ENCODE results near the gene TSPAN3.
A peak's percentile ranks its signal among the peaks of the same experiment; 100 is the strongest.

The TSPAN3 gene

GRCh38 chr15:77048135-77048876 lies 22.6 kb downstream of the TSPAN3 start:
- no peak for DNase-seq

- no peak for DNase-seq
These were observed 24.1 kb downstream of the TSPAN3 start for GRCh38 chr15:77046704-77047412.

DNA sequence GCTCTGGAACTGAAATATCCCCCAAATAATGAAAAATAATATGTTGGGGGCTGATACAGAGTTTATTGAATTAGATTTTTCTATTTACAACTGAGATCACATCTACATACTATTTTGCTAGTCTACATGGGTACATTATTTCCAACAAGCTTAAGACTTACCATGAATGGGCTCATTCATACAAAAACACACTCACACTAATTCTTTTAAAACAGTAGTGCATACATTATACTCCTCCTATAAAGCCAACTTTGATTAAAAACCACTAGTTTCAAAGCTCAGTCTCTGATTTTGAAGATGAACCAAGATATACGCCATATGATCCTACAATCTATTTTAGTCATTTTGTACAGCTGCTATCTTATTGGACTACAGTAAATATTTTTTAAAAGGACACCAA lies 24.9 kb downstream of the TSPAN3 start:
- no peak for DNase-seq

- DNase-seq = no peak
These were observed 26.5 kb downstream of the TSPAN3 start for GRCh38 chr15:77044228-77045042.

GRCh38 chr15:77042955-77043920 lies 27.7 kb downstream of the TSPAN3 start:
- DNase-seq = no peak

GRCh38 chr15:77042245-77042919 lies 28.5 kb downstream of the TSPAN3 start:
- no peak for DNase-seq

- DNase-seq = peak; percentile 15
These were observed 30.2 kb downstream of the TSPAN3 start for GRCh38 chr15:77040673-77041072.

DNA sequence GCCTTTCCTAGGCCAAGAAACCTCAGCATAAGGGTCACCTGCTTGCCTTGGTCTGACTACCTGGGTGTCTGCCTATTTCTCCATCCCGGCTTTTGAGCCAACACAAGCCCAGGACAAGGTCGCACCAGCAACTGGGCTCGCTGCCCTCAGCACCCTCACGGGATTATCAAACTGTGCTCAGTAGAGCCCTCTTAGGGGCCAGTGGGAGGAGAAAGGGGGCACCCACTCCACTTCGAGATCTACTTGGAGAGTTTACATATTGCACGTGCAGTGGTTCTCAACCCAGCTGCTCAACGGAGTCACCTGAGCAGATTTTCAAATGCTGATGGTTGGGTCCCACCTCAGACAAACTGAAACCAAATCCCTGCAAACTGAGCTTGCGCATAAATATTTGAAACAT lies 31.1 kb downstream of the TSPAN3 start:
- no peak for DNase-seq

DNA sequence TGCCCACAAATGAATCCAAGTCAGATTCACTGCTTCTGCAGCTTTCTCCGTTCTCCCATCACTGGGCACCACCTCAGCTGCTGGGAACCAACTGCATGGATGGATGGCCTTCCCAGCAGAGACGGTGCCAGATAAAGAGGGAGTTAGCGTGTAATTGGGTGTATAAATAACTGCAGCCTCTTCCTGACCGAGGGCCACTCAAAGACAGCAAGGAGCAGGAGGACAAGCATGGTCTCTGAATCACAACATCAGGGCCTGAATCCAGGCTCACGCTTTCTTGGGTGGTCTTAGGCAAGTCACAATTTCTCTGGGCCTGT lies 31.7 kb downstream of the TSPAN3 start:
- no peak for DNase-seq

DNA sequence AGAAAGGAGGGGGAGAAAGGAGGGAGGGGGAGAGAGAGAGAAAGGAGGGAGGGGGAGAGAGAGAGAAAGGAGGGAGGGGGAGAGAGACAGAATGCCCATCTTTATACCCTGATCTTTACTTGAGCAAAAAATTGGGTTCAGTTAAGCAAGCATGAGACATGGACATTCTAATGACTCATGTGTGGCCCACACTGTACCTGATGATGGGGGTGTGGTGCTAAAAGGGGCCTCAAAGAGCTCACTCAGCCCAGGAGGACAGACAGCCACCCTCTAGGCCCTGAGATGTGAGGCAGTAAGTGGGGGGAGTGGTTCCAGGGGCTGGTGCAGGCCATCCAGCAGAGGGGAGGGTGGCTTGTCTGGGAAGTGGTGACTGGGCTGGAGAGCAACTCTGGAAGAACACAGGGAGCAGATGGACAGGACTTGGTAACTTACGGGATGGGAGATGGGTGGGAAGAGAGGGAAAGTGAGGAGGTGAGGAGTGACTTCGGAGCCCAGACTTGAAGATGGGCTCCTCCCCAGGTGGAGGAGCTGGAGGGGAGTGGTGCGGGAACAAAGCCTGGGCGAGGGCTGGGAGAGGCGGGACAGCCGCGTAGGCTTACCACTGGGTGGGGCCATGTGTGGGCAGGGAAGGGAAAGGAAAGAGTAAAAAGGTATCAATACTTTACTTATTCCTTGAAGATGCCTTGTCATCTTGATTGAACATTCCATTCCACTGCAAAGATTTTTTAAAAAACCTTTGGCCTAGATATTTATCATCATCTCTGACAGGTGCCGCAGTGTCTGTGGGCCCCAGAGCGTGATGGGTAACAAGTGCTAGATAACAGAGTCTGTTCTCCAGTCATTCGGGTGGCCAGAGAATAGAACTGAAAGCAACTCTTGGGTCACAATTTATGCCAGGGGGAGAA lies 32.3 kb downstream of the TSPAN3 start:
- no peak for DNase-seq

- DNase-seq = peak; percentile 19
These were observed 33.3 kb downstream of the TSPAN3 start for GRCh38 chr15:77037388-77038209.

DNA sequence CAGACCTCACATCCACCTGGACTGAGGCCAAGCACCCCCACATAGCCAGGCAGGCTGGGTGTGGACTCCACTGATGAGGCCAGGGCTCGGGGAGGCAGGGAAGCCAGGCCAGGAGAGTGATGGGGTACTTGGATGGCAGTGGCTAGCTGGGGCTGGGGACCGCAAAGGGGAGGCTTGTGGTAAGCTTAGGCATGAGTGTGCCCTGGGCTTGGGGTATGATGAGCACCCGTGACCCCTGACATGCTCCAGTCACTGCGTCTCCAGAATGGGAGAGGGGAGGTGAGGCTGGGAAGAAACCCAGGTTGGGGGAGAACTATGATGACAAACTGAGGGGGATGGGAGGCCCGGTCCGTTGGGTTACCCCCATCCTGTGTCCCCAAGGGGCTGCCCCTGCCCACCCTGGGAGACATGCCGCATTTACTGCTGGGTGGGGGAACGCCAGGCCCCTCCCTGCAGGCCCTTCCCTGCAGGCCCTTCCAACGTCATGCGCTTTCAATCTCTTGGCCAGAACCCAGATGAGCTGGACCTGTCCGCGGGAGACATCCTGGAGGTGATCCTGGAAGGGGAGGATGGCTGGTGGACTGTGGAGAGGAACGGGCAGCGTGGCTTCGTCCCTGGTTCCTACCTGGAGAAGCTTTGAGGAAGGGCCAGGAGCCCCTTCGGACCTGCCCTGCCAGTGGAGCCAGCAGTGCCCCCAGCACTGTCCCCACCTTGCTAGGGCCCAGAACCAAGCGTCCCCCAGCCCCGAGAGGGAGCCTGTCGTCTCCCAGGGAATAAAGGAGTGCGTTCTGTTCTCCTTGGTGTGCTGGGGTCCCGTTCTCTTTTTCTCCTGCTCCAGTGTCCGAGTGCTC lies 34.1 kb downstream of the TSPAN3 start:
- DNase-seq = peak; percentile 35

DNA sequence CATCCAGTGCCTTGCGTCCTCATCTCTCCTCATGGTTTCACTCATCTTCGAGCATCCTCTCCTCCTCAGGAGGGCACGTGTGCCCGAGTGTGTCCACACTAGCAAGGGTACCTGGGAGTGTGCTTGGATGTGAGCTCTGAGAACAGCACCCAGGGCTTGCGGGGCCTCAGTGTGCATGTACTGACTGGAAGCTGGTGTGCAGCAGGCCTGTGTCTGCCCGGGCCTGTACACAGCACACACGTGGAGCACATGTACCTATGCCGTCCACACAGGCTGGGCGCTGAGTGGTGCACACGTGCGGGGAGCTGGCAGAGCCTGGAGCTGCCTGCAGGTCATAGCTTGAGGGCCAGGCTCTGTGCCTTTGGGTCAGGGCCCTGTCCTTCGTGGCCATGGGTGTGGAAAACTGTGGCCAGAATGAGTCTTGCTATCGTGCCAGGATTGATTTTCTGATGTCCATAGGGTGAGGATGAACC lies 34.9 kb downstream of the TSPAN3 start:
- no peak for DNase-seq

DNA sequence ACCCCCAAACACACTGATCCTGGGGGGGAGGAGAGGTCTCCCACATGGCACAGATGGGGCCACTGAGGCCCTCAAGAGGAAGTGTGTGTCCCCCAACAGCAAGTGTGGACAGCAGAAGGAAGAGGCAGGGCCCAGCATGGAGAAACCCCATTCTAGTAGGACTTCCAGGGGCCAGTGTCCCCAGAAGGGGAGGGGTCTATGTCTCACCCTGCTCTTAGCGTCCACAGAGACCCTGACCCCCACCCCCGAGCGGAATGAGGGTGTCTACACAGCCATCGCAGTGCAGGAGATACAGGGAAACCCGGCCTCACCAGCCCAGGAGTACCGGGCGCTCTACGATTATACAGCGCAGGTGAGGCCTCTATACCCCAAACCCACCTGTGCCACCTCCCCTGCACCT lies 35.3 kb downstream of the TSPAN3 start:
- peak; percentile 23 for DNase-seq

GRCh38 chr15:77034695-77035489 lies 36.0 kb downstream of the TSPAN3 start:
- peak; percentile 39 for DNase-seq

DNA sequence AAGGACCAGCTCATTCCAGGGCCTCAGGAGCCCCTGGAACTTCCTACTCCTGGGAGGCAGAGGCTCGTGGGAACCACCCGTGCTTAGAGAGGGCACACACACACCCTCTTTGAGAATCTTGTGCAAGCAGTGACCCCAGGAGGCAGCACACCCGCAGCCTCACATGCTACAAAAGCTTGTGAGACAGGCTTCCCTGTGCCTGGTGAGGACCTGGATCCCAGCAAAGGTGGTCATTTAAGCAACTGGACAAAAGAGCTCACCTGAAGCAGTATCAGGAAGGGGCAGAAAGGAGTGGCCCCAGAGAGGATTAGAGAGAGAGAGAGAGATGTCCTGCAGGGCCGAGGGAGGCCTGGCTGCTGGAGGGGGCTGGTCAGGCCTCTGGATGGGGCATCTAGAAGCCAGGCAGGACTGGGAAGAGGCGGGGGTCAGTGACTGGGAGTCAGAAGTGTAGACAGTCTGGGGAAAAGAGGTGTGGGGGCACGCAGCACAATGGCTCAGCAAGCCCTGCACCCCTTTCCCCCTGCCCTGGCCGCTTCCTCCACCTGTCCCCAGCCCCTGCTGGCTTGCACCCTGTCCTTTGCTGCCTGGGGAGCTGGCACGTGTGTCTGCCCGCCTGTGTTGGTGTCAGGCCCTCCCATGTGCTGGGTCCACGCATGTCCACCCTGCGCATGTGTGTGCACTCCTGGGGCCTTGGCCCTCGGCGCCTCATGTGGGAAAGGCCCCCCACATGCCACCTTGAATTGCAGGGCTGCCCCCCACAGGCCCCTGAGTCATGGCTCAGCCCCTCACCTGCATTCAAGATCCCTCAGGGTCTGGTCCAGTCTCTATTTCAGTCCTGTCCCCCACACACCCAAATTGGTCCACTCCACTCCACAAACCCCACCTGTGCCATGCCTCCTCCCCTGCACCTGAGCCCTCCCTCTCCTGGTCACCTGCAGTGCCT lies 36.9 kb downstream of the TSPAN3 start:
- DNase-seq = peak; percentile 19

- peak; percentile 18 for DNase-seq
These were observed 37.5 kb downstream of the TSPAN3 start for GRCh38 chr15:77033417-77033728.
